HepG2 (cell line): Measurements from ENCODE around the gene NCOA6. TPM values are rescaled to one million over a fixed set of nuclear protein-coding genes. Genes with fewer than 3 reads are reported as not detected.

Experiments used
- BCLAF1 ChIP-seq: fragments of 450-650 bp; IDR thresholded peaks from 2 replicates; pipeline ENCODE4 v1.6.1; 2017; ENCODE audit warnings: mild to moderate bottlenecking
- BHLHE40 ChIP-seq: IDR thresholded peaks from 2 replicates; pipeline ENCODE4 v1.6.1; 2011; ENCODE audit warnings: low read length, improper control_type of control experiment
- CEBPB ChIP-seq: IDR thresholded peaks from 2 replicates; pipeline ENCODE4 v1.6.1; 2011; ENCODE audit warnings: low read depth, low read length, improper control_type of control experiment, borderline replicate concordance
- CREB1 ChIP-seq, 2 experiments: fragments of 450-650 bp in 1 of 2; IDR thresholded peaks; 2 replicates each; pipeline ENCODE4 v1.6.1; 2016 to 2017; ENCODE audit warnings: control low read depth in 1 of 2, mild to moderate bottlenecking in 1 of 2, missing compliant biosample characterization in 1 of 2, missing genetic modification characterization in 1 of 2
- CREB3 ChIP-seq: sonication (generic); formaldehyde crosslinking; IDR thresholded peaks from 2 replicates; pipeline ENCODE4 v1.5.0; 2020; ENCODE audit warnings: missing genetic modification reagents
- FOXA1 ChIP-seq, 2 experiments: fragments of 450-650 bp in 1 of 2; sonication (generic) in 1 of 2; formaldehyde crosslinking in 1 of 2; IDR thresholded peaks; 2 replicates each; pipeline versions ENCODE4 v1.4.0 to v1.6.1; 2016 to 2020; ENCODE audit warnings: missing genetic modification reagents in 1 of 2
- GABPB1 ChIP-seq: IDR thresholded peaks from 2 replicates; pipeline ENCODE4 v1.6.1; 2016; ENCODE audit warnings: mild to moderate bottlenecking, missing genetic modification reagents, moderate library complexity, missing compliant biosample characterization
- IRX3 ChIP-seq: sonication (generic); formaldehyde crosslinking; IDR thresholded peaks from 2 replicates; pipeline ENCODE4 v1.8.1; 2023; ENCODE audit warnings: mild to moderate bottlenecking, low read depth, missing genetic modification reagents, borderline replicate concordance
- JARID2 ChIP-seq: sonication (generic); formaldehyde crosslinking; IDR thresholded peaks from 2 replicates; pipeline ENCODE4 v1.8.1; 2023; ENCODE audit warnings: missing genetic modification reagents, inconsistent platforms; ENCODE audit not compliant: insufficient replicate concordance
- PHF21A ChIP-seq: sonication (generic); formaldehyde crosslinking; IDR thresholded peaks from 2 replicates; pipeline ENCODE4 v1.5.0; 2020; ENCODE audit warnings: mild to moderate bottlenecking, missing genetic modification reagents
- RAD21 ChIP-seq: fragments of 450-650 bp; formaldehyde crosslinking; IDR thresholded peaks from 2 replicates; pipeline ENCODE4 v1.5.0; 2020; ENCODE audit warnings: mild to moderate bottlenecking
- REL ChIP-seq: sonication (generic); formaldehyde crosslinking; conservative IDR thresholded peaks from 2 replicates; pipeline ENCODE4 v1.8.0; 2022; ENCODE audit warnings: mild to moderate bottlenecking, missing genetic modification reagents, moderate library complexity
- SNAPC5 ChIP-seq: sonication (generic); formaldehyde crosslinking; IDR thresholded peaks from 2 replicates; pipeline ENCODE4 v1.8.1; 2023; ENCODE audit warnings: mild to moderate bottlenecking, missing genetic modification reagents, borderline replicate concordance
- THRA ChIP-seq: sonication (generic); formaldehyde crosslinking; IDR thresholded peaks from 2 replicates; pipeline ENCODE4 v1.4.0; 2020; ENCODE audit warnings: missing genetic modification reagents, borderline replicate concordance
- ZMYM2 ChIP-seq: sonication (generic); formaldehyde crosslinking; IDR thresholded peaks from 2 replicates; pipeline ENCODE4 v1.8.0; 2022; ENCODE audit warnings: mild to moderate bottlenecking, missing genetic modification reagents
- ZNF275 ChIP-seq: sonication (generic); formaldehyde crosslinking; IDR thresholded peaks from 2 replicates; pipeline ENCODE4 v1.8.0; 2022; ENCODE audit warnings: missing genetic modification reagents, mild to moderate bottlenecking, inconsistent platforms, borderline replicate concordance
- ZNF331 ChIP-seq: sonication (generic); formaldehyde crosslinking; IDR thresholded peaks from 2 replicates; pipeline ENCODE4 v1.4.0; 2020; ENCODE audit warnings: missing genetic modification reagents
- ZNF577 ChIP-seq: sonication (generic); formaldehyde crosslinking; IDR thresholded peaks from 2 replicates; pipeline ENCODE4 v1.4.0; 2020; ENCODE audit warnings: mild to moderate bottlenecking, low read depth, missing genetic modification reagents, borderline replicate concordance
- ZNF724P ChIP-seq: sonication (generic); formaldehyde crosslinking; IDR thresholded peaks from 2 replicates; pipeline ENCODE4 v1.8.0; 2022; ENCODE audit warnings: missing genetic modification reagents, borderline replicate concordance
- ZNF747 ChIP-seq: sonication (generic); formaldehyde crosslinking; IDR thresholded peaks from 2 replicates; pipeline ENCODE4 v1.8.1; 2023; ENCODE audit warnings: missing genetic modification reagents, mild to moderate bottlenecking, borderline replicate concordance
- polyA plus RNA-seq, 8 experiments: library from polyadenylated mRNA; depleted of rRNA in 3 of 8; stranded (reverse) in 7 of 8; unstranded in 1 of 8; fragments of >200 nt; fragmentation: Illumina TruSeq in 4 of 8; extraction: Trizol in 4 of 8; gene quantifications; 2 replicates each; pipeline versions ENCODE4 v1.2.1 to v1.2.3, GENCODE V29; 2011 to 2016; ENCODE audit warnings: low read depth in 4 of 8, missing spikeins in 1 of 8, mixed read lengths in 1 of 8; ENCODE audit not compliant: insufficient read depth in 1 of 8
- total RNA-seq, 5 experiments: library from RNA; depleted of rRNA; stranded (reverse); fragments of >200 nt; fragmentation: Illumina TruSeq; extraction: Trizol; gene quantifications; 2 replicates each; pipeline ENCODE4 v1.2.3, GENCODE V29; 2016; ENCODE audit warnings: low read depth in 1 of 5

Gene NCOA6
- total and polyA plus RNA-seq, 2 of the 13 experiments (the other 11 are each of a cell fraction or from before 2014, with no cell fraction given): 11.2 to 29.3 TPM

GRCh38 chr20:34675993-34676641 lies 149.3 kb downstream of the NCOA6 start (continued):
- TF ChIP-seq ZNF275 (CRISPR knock-in tag) (no peak), THRA (no peak), GABPB1 (CRISPR knock-in tag) (no peak), CEBPB (no peak), IRX3 (CRISPR knock-in tag) (no peak), FOXA1 (IDR thresholded peaks at IDR 0.05) (no peak), FOXA1 (CRISPR knock-in tag; IDR thresholded peaks at IDR 0.05) (no peak), RAD21 (CRISPR knock-in tag) (0 out of 2 replicates have a peak, but pooled peaks have one; percentile 32), CREB3 (CRISPR knock-in tag) (0 out of 2 replicates have a peak, but pooled peaks have one; percentile 41), SNAPC5 (CRISPR knock-in tag) (0 out of 2 replicates have a peak, but pooled peaks have one; percentile 54), ZNF577 (no peak), ZNF331 (CRISPR knock-in tag) (no peak), BHLHE40 (no peak), PHF21A (no peak), REL (CRISPR knock-in tag) (no peak; the same call in 1 of the 2 replicates), CREB1 (IDR thresholded peaks at IDR 0.05) (no peak), CREB1 (CRISPR knock-in tag; IDR thresholded peaks at IDR 0.05) (no peak), BCLAF1 (no peak), ZNF747 (CRISPR knock-in tag) (no peak), JARID2 (no peak), ZNF724P (no peak), ZMYM2 (CRISPR knock-in tag) (no peak)
